ENCODE results near the gene DCST1. TPM values are rescaled to one million over a fixed set of nuclear protein-coding genes. Genes with fewer than 3 reads are reported as not detected.

Gene DCST1
- polyA plus RNA-seq, 2 of the 4 experiments (the other 2 are of a cell fraction), result 0.06 TPM; not detected in 1

DNA sequence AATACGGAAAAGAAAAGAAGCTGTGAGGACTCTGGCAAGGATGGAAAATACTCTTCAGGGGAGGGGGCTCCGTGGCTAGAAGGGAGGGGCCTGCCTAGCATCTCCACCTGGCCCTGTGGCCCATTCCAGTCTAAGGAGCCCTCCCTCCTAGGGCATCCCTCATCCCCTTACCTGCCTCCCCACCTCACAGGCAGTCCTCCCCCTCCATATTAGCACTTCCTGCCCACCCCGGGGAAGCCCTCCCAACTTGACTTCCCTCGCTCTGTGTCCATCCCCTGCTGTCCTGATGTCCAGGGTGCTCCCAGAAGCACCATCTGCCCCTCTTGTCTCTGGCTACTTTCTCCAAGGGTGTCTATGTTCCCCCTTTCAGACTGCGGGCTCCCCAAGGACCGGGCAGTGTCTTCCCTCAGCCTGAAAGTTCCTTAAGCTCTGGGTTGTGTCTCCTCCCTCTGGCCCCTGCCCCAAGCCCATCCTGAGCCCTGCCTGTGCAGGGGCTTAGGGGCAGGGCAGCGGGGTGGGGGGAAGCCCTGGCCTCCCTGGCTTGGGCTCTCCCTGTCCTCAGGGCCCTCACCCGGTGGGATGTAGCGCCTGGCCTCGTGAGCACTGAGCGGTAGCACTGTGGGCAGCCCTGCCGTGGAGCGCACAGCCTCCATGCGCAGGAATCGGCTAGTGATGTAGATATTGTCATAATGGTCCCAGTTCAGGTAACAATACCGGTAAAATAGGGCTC lies 3.9 kb upstream of the DCST1 start (continued):
- TF ChIP-seq CHD4 (IDR thresholded peaks at IDR 0.05; ENCODE audit: borderline replicate concordance) (no peak), EHF (CRISPR knock-in tag; IDR thresholded peaks at IDR 0.05) (no peak), ZFP36 (IDR thresholded peaks at IDR 0.05; ENCODE audit: borderline replicate concordance, partially characterized antibody) (no peak), CBX8 (IDR thresholded peaks at IDR 0.05) (no peak)

DNA sequence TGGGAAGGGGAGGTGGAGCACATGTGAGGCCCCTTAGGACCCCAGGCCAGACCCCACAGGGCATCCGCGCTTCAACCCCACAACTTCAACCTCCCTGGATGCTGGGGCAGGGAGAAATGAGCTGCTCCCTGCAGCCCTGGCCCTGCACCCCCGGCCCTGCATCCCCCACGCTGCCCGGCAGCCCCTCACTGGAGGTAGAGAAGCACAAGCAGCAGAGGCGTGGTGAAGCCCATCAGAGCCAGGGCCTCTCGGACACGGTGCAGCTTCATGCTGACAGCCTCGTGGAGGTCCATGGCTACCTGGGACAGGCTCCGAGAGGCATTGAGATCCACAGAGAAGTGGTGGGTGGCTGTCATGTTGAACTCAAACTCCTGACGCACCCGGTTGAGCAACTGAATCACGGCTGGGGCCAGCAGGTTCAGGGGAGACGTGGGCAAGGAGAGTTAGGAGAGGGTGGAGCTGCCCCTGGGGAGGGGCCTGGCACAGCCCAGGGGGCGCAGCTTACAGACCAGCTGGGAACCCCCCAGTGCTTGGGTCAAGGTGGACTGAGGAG lies 3.3 kb upstream of the DCST1 start:
- ATAC-seq (peak in 1 of 2 experiments; percentile 9; a peak in 1 of 6 replicates), DNase-seq (ENCODE audit: low read depth in 1 of 2, low spot score in 1 of 2) (no peak), FAIRE-seq (no peak)
- ChIA-PET CTCF (interaction anchor here (0.9 kb wide), 1 partner anchor 55 kb away, joined by 5 read pairs; no protein-coding TSS in a partner anchor), POLR2A (no interaction called here)
- Histone ChIP-seq H3K4me3 (no peak overlapping the region), H3K4me1 (peaks cover 20% of the 10 kb centered on the region), H3K4me2 (no peak overlapping the region), H3K9me3 (no peaks in the 10 kb centered on the region), H3K27ac (no peak overlapping the region; a peak in 1 of 6 replicates)
- WGBS (ENCODE audit: missing lambda C conversion rate), result 73% methylated on average over 14 of the region's 15 CpGs
- TF ChIP-seq NPAS2 (CRISPR knock-in tag; IDR thresholded peaks at IDR 0.05; ENCODE audit: borderline replicate concordance) (no peak), KDM1A (IDR thresholded peaks at IDR 0.05; ENCODE audit: low read depth) (no peak), EP300 (IDR thresholded peaks at IDR 0.05) (no peak), HOXB5 (CRISPR knock-in tag; IDR thresholded peaks at IDR 0.05) (no peak), FOXS1 (CRISPR knock-in tag; IDR thresholded peaks at IDR 0.05) (no peak), JUN (IDR thresholded peaks at IDR 0.05) (no peak), ZC3H11A (IDR thresholded peaks at IDR 0.05) (no peak), MAZ (IDR thresholded peaks at IDR 0.05; ENCODE audit: borderline replicate concordance, low read depth, low read length) (no peak)
- TF ChIP-seq, protein P1, sequence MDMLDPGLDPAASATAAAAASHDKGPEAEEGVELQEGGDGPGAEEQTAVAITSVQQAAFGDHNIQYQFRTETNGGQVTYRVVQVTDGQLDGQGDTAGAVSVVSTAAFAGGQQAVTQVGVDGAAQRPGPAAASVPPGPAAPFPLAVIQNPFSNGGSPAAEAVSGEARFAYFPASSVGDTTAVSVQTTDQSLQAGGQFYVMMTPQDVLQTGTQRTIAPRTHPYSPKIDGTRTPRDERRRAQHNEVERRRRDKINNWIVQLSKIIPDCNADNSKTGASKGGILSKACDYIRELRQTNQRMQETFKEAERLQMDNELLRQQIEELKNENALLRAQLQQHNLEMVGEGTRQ (IDR thresholded peaks at IDR 0.05), result no peak
- TF ChIP-seq, protein P2, sequence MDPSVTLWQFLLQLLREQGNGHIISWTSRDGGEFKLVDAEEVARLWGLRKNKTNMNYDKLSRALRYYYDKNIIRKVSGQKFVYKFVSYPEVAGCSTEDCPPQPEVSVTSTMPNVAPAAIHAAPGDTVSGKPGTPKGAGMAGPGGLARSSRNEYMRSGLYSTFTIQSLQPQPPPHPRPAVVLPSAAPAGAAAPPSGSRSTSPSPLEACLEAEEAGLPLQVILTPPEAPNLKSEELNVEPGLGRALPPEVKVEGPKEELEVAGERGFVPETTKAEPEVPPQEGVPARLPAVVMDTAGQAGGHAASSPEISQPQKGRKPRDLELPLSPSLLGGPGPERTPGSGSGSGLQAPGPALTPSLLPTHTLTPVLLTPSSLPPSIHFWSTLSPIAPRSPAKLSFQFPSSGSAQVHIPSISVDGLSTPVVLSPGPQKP (IDR thresholded peaks at IDR 0.05; ENCODE audit: low read depth, low read length), result no peak

GRCh38 chr1:155030899-155031298 lies 2.7 kb upstream of the DCST1 start:
- WGBS (ENCODE audit: missing lambda C conversion rate), result 89% methylated on average over 11 of the region's 11 CpGs
- TF ChIP-seq POLR2A (IDR thresholded peaks at IDR 0.05; ENCODE audit: low read length) (no peak), JUN (IDR thresholded peaks at IDR 0.05) (no peak)
- Histone ChIP-seq H3K4me2 (no peak overlapping the region), H3K4me3 (no peak overlapping the region), H3K4me1 (peaks cover 14% of the 10 kb centered on the region), H3K9me3 (no peaks in the 10 kb centered on the region), H3K27ac (no peak overlapping the region)
- FAIRE-seq (no peak), ATAC-seq (peak in 1 of 2 experiments; percentile 4; a peak in 1 of 6 replicates), DNase-seq (ENCODE audit: low read depth in 1 of 2, low spot score in 1 of 2) (no peak)
- ChIA-PET CTCF (no interaction called here), POLR2A (interaction anchor here (0.6 kb wide), 1 partner anchor 339 kb away, joined by 3 read pairs; no protein-coding TSS in a partner anchor)

DNA sequence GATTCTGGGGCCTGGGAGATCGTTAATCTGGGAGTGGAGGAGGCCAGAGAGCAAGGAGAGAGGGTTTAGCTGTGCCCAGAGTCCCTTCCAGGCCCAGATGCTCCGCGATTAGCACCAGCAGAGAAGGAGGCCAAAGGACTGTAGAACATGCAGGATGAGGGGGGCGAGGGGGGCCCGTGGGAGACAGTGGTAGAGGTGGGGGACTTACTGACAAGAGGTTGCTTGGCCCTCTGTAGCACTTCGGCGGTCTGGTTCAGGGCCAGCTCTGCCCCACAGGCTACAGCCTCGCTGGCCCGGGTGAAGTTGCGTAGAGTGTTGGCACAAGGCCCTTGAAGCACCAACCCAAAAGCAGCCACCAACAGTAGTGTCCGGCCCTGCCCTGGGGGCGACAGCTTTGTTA lies 738 bp upstream of the DCST1 start:
- DNase-seq (ENCODE audit: low read depth in 1 of 2, low spot score in 1 of 2) (no peak), FAIRE-seq (no peak), ATAC-seq (no peak)
- Histone ChIP-seq H3K27ac (no peak overlapping the region), H3K4me2 (no peak overlapping the region), H3K4me3 (no peak overlapping the region), H3K9me3 (no peaks in the 10 kb centered on the region), H3K4me1 (peaks cover 2% of the 10 kb centered on the region)
- CTCF ChIA-PET, result interaction anchor here (1.8 kb wide), 1 partner anchor 52 kb away, joined by 6 read pairs; no protein-coding TSS in a partner anchor
- POLR2A ChIA-PET, result no interaction called here
- TF ChIP-seq, protein P3, sequence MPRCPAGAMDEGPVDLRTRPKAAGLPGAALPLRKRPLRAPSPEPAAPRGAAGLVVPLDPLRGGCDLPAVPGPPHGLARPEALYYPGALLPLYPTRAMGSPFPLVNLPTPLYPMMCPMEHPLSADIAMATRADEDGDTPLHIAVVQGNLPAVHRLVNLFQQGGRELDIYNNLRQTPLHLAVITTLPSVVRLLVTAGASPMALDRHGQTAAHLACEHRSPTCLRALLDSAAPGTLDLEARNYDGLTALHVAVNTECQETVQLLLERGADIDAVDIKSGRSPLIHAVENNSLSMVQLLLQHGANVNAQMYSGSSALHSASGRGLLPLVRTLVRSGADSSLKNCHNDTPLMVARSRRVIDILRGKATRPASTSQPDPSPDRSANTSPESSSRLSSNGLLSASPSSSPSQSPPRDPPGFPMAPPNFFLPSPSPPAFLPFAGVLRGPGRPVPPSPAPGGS (IDR thresholded peaks at IDR 0.05), result no peak
- TF ChIP-seq TP53 (CRISPR knock-in tag; IDR thresholded peaks at IDR 0.05) (no peak), FOSL2 (IDR thresholded peaks at IDR 0.05) (no peak), FOSL2 (CRISPR knock-in tag; IDR thresholded peaks at IDR 0.05) (no peak), GATA3 (IDR thresholded peaks at IDR 0.05; ENCODE audit: borderline replicate concordance) (no peak), HOXB5 (CRISPR knock-in tag; IDR thresholded peaks at IDR 0.05) (no peak)
- 76% methylated on average over 12 of the region's 12 CpGs for WGBS (ENCODE audit: missing lambda C conversion rate)

Data from A549 (cell line).